MV-4-11 (cell line): ENCODE measurements around the gene RASGEF1B.
"Not testable (repeated sequence)": the region's sequence is repeated elsewhere in the genome, so short reads cannot be mapped to it uniquely, and the experiment has no call there.

ENCODE experiments used
- DNase-seq: peaks from one replicate; lab custom pipeline; 2025; lab: John Stamatoyannopoulos, UW

The RASGEF1B gene

DNA sequence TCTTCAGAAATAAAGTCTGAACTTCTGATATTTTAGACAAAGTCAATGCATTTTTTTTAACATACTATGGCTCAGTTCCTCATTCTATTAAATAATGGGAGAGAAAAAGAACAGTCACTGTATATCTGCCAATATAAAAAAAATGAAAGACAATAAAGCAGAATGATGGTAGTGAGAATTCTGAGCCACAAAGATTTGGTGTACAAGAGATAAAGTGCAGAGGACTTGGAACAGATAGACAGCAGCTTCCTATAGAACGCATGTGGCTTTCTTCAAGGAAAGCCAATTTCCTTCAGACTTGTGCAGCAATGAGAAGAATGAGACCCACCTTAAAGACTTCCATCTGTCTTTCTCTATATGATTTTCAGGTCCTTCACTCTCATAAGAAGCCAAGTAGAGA is 39.7 kb downstream of the RASGEF1B start:
- DNase-seq: no peak

DNA sequence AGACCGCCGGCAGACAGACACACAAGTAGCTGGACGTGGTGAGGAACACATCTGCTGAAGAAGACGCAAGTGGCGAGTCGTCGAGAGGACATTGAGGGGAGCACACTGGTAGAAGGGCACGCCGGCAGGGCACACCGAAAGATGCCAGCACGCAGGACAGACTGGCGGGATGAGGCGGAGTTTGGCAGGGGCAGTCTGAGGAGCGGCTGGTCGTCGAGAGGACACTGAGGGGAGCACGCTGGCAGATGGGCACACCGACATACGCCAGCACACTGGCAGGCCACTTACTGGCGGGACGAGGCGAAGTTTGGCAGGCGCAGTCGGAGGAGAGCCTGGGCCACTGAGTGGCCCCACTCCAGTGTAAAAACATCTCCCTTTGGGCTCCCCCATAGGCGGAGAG is 42.1 kb downstream of the RASGEF1B start:
- DNase-seq: no peak

- DNase-seq: no peak
Measured at GRCh38 chr4:81429031-81429430, 42.7 kb downstream of the RASGEF1B start.

GRCh38 chr4:81428002-81428401 is 43.7 kb downstream of the RASGEF1B start:
- DNase-seq: no peak

DNA sequence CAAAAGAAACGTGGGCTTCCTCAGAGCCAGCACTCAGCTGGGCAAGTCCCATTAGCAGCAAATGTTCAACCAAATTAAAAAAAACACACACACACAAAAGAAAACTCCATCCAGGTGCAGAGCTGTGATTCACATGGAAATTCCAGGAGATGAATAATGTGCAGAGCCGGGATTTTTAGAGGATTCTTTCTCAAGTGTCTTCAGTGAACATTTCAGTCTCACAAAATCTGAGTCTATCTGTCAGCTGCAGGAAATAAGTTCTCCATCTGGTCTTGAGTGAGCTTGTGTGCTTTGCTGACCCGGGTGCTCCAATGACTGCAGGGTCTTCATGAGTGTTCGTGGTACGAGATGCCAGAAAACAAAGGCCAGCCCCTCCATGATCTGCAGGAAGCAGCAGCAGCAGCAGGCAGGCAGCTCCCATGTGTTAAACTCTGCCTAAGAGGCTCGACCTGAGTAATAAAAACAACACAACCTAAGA is 44.3 kb downstream of the RASGEF1B start:
- no peak for DNase-seq

DNA sequence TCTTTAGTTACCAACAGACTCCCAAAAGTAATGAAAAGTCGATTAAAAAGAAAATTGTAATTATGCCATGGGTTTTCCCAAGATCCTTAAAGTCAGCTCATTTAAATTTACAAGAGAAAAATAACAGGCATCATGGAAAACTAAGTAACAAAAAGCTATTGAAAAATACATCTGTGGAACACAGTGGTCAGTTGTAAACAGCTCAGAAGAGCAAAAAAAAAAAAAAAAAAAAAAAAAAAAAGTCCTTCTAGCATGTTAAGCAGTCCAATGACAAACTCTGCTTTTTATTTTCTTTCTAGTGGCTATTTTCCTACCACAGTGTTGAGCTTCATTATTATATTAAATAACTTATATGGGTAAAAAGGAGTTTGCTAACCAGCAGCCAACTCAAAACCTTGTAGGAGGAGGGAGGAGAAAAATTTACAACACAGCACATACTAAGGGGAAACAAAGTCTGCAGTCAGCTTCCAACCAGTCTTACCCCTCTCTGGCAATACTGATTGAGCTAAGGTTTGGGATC is 44.9 kb downstream of the RASGEF1B start:
- DNase-seq: no peak

DNA sequence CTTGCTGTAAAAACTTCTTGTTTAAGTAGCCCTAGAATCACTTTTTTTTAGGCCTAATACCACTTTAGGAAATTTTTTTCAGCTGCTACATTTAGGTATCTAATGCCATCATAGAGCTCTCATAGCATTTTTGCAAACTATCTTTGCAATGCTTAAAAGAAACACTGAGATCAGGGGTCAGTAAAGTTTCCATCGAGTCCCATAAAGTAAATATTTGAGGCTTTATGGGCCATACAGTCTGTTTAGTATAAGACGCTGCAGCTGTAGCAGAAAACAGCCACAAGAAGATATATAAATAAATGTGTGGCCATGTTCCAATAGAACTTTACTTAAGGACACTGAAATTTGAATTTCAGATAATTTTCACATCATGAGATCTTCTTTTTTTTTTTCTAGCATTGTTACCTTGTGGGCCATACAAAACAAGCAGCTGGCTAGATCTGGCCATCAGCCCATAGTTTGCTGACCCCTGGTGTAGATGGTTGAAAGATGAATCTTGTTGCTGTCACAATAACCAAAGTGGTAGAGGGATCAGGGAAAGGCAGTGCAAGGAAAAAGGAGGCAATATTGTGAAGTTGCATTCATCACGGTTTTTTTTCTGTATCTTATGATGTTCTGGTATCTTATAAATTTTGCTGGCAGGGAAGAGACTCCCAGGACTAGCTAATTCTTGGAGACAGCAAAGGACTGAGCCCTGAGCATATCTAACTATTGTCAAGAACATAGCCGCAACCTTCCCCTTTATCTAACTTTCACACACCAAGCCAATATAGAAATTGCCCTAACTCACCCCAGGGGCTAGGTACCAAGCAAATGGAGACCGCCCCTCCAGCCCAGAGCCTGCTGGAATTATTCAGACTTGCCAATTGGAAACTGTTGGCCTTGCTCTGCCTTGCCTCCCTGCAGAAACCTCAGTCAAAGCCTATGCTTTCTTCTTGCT is 46.6 kb downstream of the RASGEF1B start:
- no peak for DNase-seq

DNA sequence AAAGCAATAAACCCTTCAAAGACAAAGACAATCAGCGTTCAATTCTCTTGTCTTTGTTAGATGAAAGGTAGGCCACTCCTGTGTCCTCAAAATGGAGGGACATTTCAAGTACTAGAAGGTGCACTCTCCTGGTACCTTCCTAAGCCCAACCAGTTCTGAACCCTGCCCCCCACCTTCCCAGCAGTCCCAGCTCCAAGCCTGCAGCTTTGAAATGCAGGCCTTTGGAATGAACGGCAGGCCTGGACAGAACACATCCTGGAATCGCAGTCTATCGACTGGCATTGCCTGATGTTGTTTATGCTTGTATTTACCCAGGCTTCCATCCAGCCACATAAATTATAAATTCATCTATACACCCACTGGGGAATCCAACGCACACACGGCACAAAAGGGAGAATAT is 47.4 kb downstream of the RASGEF1B start:
- no peak for DNase-seq

DNA sequence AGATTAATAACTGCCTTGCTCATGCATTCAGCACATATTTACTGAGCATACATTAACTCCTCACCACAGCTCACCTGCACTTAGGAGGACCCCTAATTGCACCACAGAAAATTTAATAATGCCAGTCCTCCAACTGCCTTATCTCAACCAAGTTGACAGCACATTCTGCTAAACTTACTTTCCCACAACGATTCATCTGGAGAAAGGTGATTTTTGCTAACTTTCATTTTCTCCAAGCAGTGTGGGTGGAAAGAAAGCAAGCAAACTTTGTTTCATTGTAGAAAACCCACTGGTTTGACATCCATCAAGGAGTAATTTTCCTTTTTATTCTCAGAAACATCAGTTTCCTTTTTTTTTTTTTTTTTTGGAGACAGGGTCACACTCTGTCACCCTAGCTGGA is 49.1 kb downstream of the RASGEF1B start:
- DNase-seq: no peak

DNA sequence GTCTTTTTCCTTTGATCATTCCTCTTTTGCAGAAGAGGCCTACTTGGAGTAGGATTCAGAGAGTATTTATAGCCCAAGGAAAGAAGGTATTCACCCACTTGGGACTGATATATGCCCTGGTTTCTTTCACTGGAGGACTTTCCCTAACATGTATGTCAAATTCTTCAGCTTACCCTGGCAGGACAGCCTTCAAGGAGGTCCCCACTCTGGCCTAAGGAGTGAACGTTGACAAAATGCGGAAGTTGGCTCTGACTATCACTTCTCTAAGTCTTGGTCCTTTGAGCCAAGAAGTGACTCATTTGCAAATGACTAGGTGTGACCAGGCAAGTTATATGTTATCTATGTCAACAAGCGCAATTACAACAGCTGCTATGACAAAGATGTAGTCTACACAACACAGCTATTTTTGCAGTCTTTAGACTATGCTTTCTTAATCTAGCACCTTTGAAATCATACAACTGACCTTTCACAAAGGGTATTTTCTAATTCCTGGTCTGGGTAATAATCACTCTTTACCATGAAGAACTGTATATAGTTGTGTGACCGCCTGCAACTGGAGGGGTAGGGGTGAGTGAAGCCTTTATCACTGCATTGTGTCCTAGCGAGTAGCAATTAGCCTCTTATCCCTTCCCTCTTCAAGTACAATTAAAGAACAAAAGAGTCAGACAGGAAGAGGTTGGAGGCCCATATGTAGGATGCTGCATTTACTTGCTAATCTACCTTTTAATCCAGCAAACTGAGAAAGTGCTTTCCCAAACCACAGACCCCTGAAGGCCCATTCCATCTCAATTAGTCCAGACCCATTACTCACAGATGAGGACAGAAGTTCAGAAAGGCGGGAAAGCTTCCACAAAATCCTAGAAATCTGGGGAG is 50.1 kb downstream of the RASGEF1B start:
- peak; percentile 96 for DNase-seq

DNA sequence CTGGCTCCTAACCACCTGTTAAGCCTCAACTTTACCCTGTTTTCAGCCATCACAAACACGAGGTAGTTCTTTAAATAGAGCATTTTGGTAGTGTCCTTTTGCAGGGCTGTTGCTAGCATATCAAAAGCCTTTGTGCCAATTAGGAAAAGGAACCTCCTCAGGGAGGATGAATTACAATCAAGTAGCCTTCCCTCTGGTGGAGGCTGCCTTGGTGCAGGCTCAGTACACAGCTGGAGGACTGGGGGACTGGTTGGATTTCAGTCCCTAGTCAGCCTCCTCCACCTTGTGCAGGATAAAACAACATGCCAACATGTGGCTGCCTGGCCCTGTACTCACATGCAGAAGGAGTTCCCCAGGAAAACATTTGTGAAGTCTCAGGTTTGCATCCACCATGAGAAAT is 53.1 kb downstream of the RASGEF1B start:
- no peak for DNase-seq

- DNase-seq: peak; percentile 72
Measured at GRCh38 chr4:81412946-81413495, 58.7 kb downstream of the RASGEF1B start.

GRCh38 chr4:81410680-81411079 is 61.0 kb downstream of the RASGEF1B start:
- peak; percentile 5 for DNase-seq

DNA sequence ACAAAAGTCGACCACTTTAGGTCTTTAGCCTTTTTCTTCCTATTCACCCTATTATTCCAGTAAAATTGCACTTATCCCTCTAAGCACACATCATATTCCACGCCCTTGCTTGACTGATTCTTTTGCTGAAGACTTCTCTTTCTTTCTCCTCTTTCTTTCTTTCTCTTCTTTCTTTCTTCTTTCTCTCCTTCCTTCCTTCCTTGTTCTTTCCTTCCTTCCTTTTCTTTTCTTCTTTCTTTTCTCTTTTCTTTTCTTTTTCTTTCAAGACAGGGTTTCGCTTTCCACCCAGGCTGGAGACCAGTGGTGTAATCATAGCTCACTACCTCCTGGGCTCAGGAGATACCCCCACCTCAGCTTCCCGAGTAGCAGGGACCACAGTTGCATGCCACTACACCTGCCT is 61.9 kb downstream of the RASGEF1B start:
- no peak for DNase-seq

DNA sequence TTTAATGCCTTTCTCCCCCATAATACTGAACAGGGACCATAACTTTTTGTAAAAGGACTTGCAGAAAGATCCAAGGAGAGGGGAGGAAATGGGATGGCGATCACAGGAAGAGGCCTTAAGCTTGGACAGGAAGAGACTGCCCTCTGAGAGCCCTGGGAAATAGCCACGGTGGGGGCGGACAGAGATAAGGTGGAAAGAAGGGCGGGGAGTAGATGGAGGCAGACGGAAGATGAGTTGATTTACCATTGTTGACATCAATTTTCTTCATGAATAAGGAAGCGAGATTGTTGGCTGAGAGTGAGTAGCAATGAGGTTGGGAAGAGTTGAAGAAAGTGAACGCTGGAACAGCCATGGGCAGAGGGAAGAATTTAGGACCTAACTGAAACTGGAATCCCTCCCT is 63.4 kb downstream of the RASGEF1B start:
- DNase-seq: no peak

GRCh38 chr4:81407726-81408125 is 64.0 kb downstream of the RASGEF1B start:
- DNase-seq: no peak

GRCh38 chr4:81406481-81406880 is 65.2 kb downstream of the RASGEF1B start:
- not testable (repeated sequence) for DNase-seq

DNA sequence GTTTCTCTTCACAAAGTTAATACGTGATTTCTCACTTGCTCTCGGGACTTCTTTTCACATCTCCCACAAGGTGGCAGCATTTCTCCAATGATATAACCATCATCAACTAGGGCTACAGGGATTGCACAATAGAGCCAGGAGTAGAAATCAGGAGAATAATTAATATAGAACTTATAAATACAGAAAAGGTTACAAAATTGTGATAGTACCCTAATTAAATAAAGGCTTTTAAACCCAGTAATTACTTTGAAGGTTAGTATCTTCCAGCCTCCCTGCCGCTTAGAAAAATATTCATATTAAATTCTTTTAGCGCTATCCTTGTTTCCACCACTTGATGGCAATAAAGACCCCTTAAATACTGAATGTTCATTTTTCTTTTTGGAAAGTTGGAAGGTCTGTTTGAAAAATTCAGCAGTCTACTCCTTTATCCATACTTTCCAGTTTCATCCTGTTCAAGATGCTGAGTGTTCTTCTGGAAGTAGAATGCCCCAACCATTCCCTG is 65.8 kb downstream of the RASGEF1B start:
- DNase-seq: peak; percentile 68

GRCh38 chr4:81404741-81405140 is 67.0 kb downstream of the RASGEF1B start:
- DNase-seq: no peak

DNA sequence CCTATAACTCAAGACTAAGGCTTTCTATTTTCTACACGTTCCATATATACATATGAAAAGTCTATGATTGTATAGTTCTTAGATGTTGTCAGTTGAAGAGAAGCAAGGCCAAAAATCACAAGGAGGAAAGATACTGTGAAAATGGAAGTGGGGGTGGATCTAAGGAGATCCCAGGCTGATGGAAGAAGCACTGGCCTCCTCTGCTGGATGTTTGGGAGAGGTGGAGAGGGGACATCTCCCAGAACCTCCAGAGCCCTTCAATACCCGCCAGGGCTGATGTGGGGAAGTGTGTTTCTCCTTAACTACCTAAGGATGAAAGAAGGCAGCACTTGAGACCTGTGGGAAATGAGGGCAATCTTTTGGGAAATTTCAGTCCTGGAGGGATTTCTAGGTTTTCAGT is 67.4 kb downstream of the RASGEF1B start:
- no peak for DNase-seq

- DNase-seq: no peak
Measured at GRCh38 chr4:81399306-81400086, 72.2 kb downstream of the RASGEF1B start.
